Neuron (in vitro differentiated cells): ENCODE measurements around the gene UST.

Source experiments
- H2AFZ ChIP-seq: one replicate; pipeline ENCODE4 v1.6.1; 2013; ENCODE audit warnings: low read depth, mild to moderate bottlenecking, inconsistent platforms, low read length, moderate library complexity
- H3K27me3 ChIP-seq: one replicate; pipeline ENCODE4 v1.6.1; 2013; ENCODE audit warnings: low read length; ENCODE audit not compliant: insufficient read depth
- H3K36me3 ChIP-seq: one replicate; pipeline ENCODE4 v1.6.1; 2013; ENCODE audit warnings: low read length; ENCODE audit not compliant: insufficient read depth
- H3K4me1 ChIP-seq: one replicate; pipeline ENCODE4 v1.6.1; 2013; ENCODE audit warnings: low read length; ENCODE audit not compliant: insufficient read depth
- H3K4me3 ChIP-seq: 2 replicates; pipeline ENCODE4 v1.5.1; 2013; ENCODE audit warnings: mild to moderate bottlenecking, low read length, moderate library complexity
- H3K9me3 ChIP-seq: one replicate; pipeline ENCODE4 v1.6.1; 2013; ENCODE audit warnings: low read length

UST gene

DNA sequence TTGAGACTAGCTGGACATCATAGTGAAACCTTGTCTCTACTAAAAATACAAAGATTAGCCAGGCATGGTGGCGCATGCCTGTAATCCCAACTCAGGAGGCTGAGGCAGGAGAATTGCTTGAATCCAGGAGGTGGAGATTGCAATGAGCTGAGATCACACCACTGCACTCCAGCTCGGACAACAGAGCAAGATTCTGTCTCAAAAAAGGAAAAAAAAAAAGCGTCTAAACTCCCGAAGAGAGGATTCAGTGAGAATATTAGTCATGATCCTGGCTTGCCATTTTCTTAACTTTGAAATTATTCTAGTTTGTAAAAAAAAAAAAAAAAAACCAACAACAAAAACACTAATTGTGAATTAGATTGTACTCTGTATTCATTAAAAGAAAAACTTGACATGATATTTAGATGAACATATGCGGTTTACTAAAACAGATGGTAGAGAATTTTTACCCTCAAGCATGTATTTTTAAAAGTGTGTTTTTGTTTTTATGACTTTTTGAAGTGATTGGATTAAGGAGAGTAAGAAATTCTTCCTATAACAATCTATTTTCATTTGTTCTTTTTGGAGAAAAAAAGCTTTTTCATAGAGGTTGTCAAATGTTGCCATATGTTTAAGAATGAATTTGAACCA, 80.7 kb downstream of the UST start:
- Histone ChIP-seq H3K9me3 (peaks cover 2% of the 10 kb centered on the region), H3K4me1 (no peaks in the 10 kb centered on the region), H3K36me3 (no peaks in the 10 kb centered on the region), H3K4me3 (no peak overlapping the region), H2AFZ (no peak overlapping the region), H3K27me3 (no peaks in the 10 kb centered on the region)

DNA sequence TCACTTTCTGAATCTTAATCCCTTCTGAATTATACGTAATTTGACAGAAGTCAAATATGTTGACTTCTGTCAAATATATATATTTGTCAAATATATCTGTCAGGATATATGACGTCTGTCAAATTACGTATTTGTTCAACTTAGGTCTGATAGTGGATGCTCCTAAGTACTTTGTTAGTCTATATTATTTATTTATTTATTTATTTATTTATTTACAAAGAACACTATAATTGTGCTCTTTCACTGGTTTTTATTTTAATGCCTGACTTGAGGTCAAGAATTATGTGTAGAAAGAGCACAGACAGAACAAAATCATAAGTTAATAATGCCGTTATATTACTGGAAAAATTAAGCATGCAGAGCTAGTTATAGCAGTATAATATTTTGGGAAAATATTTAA, 81.2 kb downstream of the UST start:
- Histone ChIP-seq H2AFZ (no peak overlapping the region), H3K4me3 (no peak overlapping the region), H3K36me3 (no peaks in the 10 kb centered on the region), H3K4me1 (no peaks in the 10 kb centered on the region), H3K9me3 (peaks cover 2% of the 10 kb centered on the region), H3K27me3 (no peaks in the 10 kb centered on the region)

DNA sequence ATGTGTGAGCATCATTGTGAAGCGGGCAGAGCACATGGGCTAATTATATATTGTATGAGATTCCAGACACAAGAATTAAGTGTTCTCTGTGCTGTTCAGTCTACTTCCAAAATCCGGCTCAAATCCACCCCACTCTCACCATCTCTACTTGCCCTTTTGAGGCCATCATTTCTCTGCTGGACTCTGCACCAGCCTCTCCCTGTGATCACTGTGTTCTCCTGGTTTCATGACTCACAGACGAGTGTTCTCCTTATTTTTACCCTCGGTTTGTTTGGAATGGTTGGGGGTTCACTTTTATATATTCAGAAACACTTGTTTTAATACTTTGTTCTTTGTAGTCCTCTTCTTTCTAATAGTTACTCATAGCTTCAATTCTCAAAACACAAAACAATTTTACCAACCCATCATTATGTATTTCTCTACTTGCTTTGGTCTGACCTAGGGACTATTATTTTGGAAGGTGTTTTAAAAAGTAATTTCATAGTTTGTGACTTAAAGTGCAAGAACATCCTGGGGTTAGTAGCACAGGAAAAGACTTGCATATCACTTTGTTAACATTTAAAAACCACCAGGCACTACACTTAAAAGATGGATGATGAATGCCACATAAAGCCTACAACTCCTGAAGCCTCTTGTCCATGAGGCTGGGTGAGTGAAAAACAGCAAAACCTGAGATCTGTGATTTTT, 82.7 kb downstream of the UST start:
- no peaks in the 10 kb centered on the region for H3K27me3 ChIP-seq
- H3K36me3 ChIP-seq = no peaks in the 10 kb centered on the region
- H3K9me3 ChIP-seq = peaks cover 2% of the 10 kb centered on the region
- H2AFZ ChIP-seq = no peak overlapping the region
- no peak overlapping the region for H3K4me3 ChIP-seq
- H3K4me1 ChIP-seq = no peaks in the 10 kb centered on the region

GRCh38 chr6:148830614-148831013, 83.8 kb downstream of the UST start:
- Histone ChIP-seq H3K4me3 (no peak overlapping the region), H3K36me3 (no peaks in the 10 kb centered on the region), H2AFZ (no peak overlapping the region), H3K27me3 (no peaks in the 10 kb centered on the region), H3K9me3 (no peaks in the 10 kb centered on the region), H3K4me1 (no peaks in the 10 kb centered on the region)

DNA sequence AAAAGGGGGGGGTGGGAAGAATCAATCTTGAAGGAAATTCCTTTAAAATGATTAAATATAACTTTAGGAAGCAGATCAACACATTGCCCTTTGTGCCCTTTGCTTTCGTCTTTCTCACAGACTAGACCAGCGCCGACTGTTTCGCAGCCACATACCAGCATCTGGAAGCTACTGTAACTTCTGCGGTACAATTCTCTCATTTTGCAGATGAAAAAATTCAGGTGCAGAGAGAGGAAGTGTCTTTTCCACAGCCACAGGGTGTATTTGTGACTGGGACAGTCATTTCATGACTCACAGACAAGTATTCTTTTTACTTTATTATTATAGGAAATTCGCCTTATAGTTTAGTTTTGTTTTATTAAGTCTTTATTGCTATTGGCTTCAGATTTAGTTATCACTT, 84.2 kb downstream of the UST start:
- no peaks in the 10 kb centered on the region for H3K36me3 ChIP-seq

GRCh38 chr6:148831531-148831930, 84.7 kb downstream of the UST start:
- Histone ChIP-seq H3K9me3 (no peaks in the 10 kb centered on the region), H3K36me3 (no peaks in the 10 kb centered on the region), H2AFZ (no peak overlapping the region), H3K4me3 (no peak overlapping the region), H3K27me3 (no peaks in the 10 kb centered on the region), H3K4me1 (no peaks in the 10 kb centered on the region)

More for the DNA sequence above, 84.2 kb downstream of the UST start:
- H2AFZ ChIP-seq = no peak overlapping the region
- no peak overlapping the region for H3K4me3 ChIP-seq
- no peaks in the 10 kb centered on the region for H3K27me3 ChIP-seq
- no peaks in the 10 kb centered on the region for H3K9me3 ChIP-seq
- H3K4me1 ChIP-seq = no peaks in the 10 kb centered on the region

- H3K4me3 ChIP-seq = no peak overlapping the region
- H2AFZ ChIP-seq = no peak overlapping the region
- H3K9me3 ChIP-seq = no peaks in the 10 kb centered on the region
- no peaks in the 10 kb centered on the region for H3K4me1 ChIP-seq
- no peaks in the 10 kb centered on the region for H3K36me3 ChIP-seq
- no peaks in the 10 kb centered on the region for H3K27me3 ChIP-seq
Observed at GRCh38 chr6:148835920-148836441, 89.2 kb downstream of the UST start.

DNA sequence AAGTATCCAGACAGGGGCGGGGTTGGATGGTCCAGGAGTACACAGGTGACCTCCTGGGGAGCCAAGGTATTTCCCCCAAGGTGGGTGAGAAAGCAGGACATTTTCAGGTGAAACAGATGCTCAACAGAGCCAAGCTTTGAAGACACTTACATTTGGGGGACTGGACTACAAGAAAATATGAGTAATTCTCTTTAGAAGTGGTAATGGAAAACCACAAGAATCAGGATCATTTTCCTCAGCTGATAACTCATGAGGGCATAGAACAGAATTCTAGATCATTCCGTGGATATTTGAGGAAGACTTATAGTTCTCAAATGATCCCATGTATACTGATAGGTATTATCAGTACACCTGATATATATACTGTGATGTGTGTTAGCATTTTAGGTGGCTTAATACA, 89.9 kb downstream of the UST start:
- Histone ChIP-seq H2AFZ (no peak overlapping the region), H3K4me1 (no peaks in the 10 kb centered on the region), H3K4me3 (no peak overlapping the region), H3K27me3 (no peaks in the 10 kb centered on the region), H3K9me3 (no peaks in the 10 kb centered on the region), H3K36me3 (no peaks in the 10 kb centered on the region)

- no peak overlapping the region for H2AFZ ChIP-seq
- H3K4me1 ChIP-seq = no peaks in the 10 kb centered on the region
- H3K4me3 ChIP-seq = no peak overlapping the region
- no peaks in the 10 kb centered on the region for H3K9me3 ChIP-seq
- no peaks in the 10 kb centered on the region for H3K36me3 ChIP-seq
- no peaks in the 10 kb centered on the region for H3K27me3 ChIP-seq
Observed at GRCh38 chr6:148837941-148838340, 91.1 kb downstream of the UST start.

- no peaks in the 10 kb centered on the region for H3K9me3 ChIP-seq
- H3K27me3 ChIP-seq = no peaks in the 10 kb centered on the region
- no peak overlapping the region for H2AFZ ChIP-seq
- H3K4me3 ChIP-seq = no peak overlapping the region
- no peaks in the 10 kb centered on the region for H3K4me1 ChIP-seq
- H3K36me3 ChIP-seq = no peaks in the 10 kb centered on the region
Observed at GRCh38 chr6:148839044-148839443, 92.2 kb downstream of the UST start.

GRCh38 chr6:148840256-148840655, 93.4 kb downstream of the UST start:
- no peak overlapping the region for H3K4me3 ChIP-seq
- H3K27me3 ChIP-seq = no peaks in the 10 kb centered on the region
- H3K9me3 ChIP-seq = no peaks in the 10 kb centered on the region
- no peaks in the 10 kb centered on the region for H3K36me3 ChIP-seq
- no peaks in the 10 kb centered on the region for H3K4me1 ChIP-seq
- no peak overlapping the region for H2AFZ ChIP-seq

- Histone ChIP-seq H3K27me3 (no peaks in the 10 kb centered on the region), H3K4me1 (no peaks in the 10 kb centered on the region), H3K9me3 (no peaks in the 10 kb centered on the region), H3K4me3 (no peak overlapping the region), H2AFZ (no peak overlapping the region), H3K36me3 (no peaks in the 10 kb centered on the region)
Observed at GRCh38 chr6:148842296-148843019, 95.6 kb downstream of the UST start.

GRCh38 chr6:148845464-148845863, 98.6 kb downstream of the UST start:
- Histone ChIP-seq H3K27me3 (no peaks in the 10 kb centered on the region), H3K4me1 (no peaks in the 10 kb centered on the region), H3K4me3 (no peak overlapping the region), H2AFZ (no peak overlapping the region), H3K36me3 (no peaks in the 10 kb centered on the region), H3K9me3 (no peaks in the 10 kb centered on the region)
